ENCODE measurements around the gene GNG4.
"Not testable (repeated sequence)": the region's sequence is repeated elsewhere in the genome, so short reads cannot be mapped to it uniquely, and the experiment has no call there.

The GNG4 gene

DNA sequence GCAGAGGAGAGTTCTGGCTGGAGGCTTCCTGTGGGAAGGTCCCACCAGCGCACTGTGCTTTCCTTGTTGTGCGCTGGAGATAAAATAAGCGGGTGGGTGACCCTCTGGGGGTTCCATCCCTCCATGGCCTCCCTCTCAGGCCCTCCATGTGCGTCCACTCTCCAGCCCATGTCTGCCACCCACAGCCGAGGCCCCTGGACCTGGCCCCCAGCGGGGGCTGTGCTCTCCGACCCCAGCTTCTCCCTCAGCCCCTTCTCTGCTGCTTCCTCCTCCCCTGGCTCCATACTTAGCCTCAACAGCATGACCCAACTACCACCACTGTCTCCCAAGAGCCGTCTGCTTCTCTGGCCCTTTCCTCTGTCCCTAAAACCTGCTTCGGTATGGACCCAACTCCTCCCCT is 61.4 kb downstream of the GNG4 start:
- peaks cover 3% of the 10 kb centered on the region for H3K27me3 ChIP-seq (ENCODE audit: control insufficient read depth, insufficient read depth, low read length)
- H3K9me3 ChIP-seq (ENCODE audit: control insufficient read depth, low read length) = no peaks in the 10 kb centered on the region
- H3K9ac ChIP-seq (ENCODE audit: low read length) = no peak overlapping the region
- H3K4me1 ChIP-seq (ENCODE audit: control insufficient read depth, insufficient read depth, low read length) = no peaks in the 10 kb centered on the region
- H3K4me3 ChIP-seq (ENCODE audit: low read length) = no peak overlapping the region
- no peaks in the 10 kb centered on the region for H3K36me3 ChIP-seq (ENCODE audit: control insufficient read depth, insufficient read depth, low read length)

DNA sequence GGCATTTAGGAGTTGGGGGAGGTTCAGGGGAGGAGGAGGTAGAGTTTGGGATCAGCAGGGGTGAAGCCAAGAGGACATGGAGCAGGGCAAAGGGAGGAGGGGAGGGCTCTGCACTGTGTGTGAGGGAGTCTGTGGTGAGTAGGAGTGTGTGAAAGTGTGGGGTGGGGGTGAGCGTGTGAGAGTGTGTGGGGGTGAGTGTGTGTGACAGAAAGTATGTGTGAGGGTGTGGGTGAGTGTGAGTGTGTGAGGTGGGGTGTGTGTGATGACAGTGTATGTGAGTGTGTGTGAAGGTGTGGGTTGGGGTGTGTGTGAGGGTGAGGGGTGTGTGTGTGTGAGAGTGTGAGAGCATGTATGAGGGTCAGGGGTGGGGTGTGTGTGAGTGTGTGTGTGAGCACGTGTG is 62.6 kb downstream of the GNG4 start:
- H3K36me3 ChIP-seq (ENCODE audit: control insufficient read depth, insufficient read depth, low read length) = no peaks in the 10 kb centered on the region
- no peak overlapping the region for H3K9ac ChIP-seq (ENCODE audit: low read length)
- peaks cover 7% of the 10 kb centered on the region for H3K27me3 ChIP-seq (ENCODE audit: control insufficient read depth, insufficient read depth, low read length)
- no peaks in the 10 kb centered on the region for H3K9me3 ChIP-seq (ENCODE audit: control insufficient read depth, low read length)
- H3K4me3 ChIP-seq (ENCODE audit: low read length) = no peak overlapping the region
- no peaks in the 10 kb centered on the region for H3K4me1 ChIP-seq (ENCODE audit: control insufficient read depth, insufficient read depth, low read length)

DNA sequence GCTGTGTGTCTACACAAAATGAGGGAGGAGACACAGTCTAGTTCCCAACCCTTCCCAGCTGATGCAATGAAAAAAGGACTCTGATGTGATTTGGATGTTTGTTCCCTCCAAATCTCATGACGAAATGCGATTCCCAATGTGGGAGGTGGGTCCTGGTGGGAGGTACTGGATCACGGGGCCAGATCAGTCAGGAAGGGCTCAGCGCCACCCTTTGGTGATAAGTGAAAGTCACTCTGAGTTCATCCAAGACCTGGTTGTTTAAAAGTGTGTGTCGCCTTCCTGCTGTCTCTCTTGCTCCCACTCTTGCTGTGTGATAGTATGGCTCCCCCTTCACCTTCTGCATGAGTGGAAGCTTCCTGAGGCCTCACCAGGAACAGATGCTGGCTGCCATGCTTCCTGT is 63.2 kb downstream of the GNG4 start:
- H3K9me3 ChIP-seq (ENCODE audit: control insufficient read depth, low read length) = no peaks in the 10 kb centered on the region
- H3K4me1 ChIP-seq (ENCODE audit: control insufficient read depth, insufficient read depth, low read length) = no peaks in the 10 kb centered on the region
- H3K27me3 ChIP-seq (ENCODE audit: control insufficient read depth, insufficient read depth, low read length) = peaks cover 7% of the 10 kb centered on the region
- no peak overlapping the region for H3K4me3 ChIP-seq (ENCODE audit: low read length)
- no peak overlapping the region for H3K9ac ChIP-seq (ENCODE audit: low read length)
- H3K36me3 ChIP-seq (ENCODE audit: control insufficient read depth, insufficient read depth, low read length) = no peaks in the 10 kb centered on the region

DNA sequence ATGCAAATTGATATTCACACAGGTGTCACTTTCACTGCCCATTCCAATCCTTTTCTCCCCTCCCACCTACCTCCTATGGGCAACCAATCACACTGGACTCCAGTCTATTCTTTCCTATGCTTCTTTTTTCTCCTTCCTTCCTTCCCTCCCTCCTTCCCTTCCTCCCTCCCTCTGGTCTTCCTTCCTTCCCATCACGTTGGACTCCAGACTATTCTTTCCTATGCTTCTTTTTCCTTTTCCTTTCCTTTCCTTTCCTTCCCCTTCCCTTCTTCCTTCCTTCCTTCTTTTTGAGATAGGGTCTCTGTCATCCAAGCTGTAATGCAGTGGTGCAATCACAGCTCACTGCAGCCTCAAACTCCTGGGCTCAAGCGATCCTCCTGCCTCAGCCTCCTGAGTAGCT is 64.6 kb downstream of the GNG4 start:
- H3K36me3 ChIP-seq (ENCODE audit: control insufficient read depth, insufficient read depth, low read length) = no peaks in the 10 kb centered on the region
- H3K9me3 ChIP-seq (ENCODE audit: control insufficient read depth, low read length) = no peaks in the 10 kb centered on the region
- H3K27me3 ChIP-seq (ENCODE audit: control insufficient read depth, insufficient read depth, low read length) = peaks cover 7% of the 10 kb centered on the region
- H3K4me1 ChIP-seq (ENCODE audit: control insufficient read depth, insufficient read depth, low read length) = no peaks in the 10 kb centered on the region
- no peak overlapping the region for H3K9ac ChIP-seq (ENCODE audit: low read length)
- H3K4me3 ChIP-seq (ENCODE audit: low read length) = no peak overlapping the region

DNA sequence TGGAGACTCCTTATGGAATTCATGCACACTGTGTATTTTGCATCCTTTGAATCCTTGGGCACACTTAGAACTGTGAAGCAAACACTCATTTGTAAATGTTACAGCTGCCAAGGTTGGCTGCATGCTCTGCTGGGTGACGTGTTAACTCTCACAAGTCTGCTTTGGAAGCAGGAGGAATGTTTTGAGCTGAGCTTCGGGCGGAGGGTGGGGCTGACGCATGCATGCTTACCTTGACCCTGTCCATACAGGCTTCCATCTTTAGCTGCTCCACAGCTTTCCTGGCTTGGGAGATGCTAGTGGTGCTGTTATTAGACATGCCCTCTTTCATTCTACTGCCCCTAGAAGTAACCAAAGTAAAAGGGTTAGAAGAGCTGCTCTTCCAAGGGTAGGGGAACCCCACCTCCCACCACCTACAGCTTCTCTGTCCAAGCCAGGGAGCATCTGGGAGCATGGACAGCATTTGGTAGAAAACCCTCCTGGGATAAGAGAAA is 66.0 kb downstream of the GNG4 start:
- peaks cover 7% of the 10 kb centered on the region for H3K27me3 ChIP-seq (ENCODE audit: control insufficient read depth, insufficient read depth, low read length)
- no peaks in the 10 kb centered on the region for H3K4me1 ChIP-seq (ENCODE audit: control insufficient read depth, insufficient read depth, low read length)
- no peak overlapping the region for H3K9ac ChIP-seq (ENCODE audit: low read length)
- no peak overlapping the region for H3K4me3 ChIP-seq (ENCODE audit: low read length)
- no peaks in the 10 kb centered on the region for H3K9me3 ChIP-seq (ENCODE audit: control insufficient read depth, low read length)
- no peaks in the 10 kb centered on the region for H3K36me3 ChIP-seq (ENCODE audit: control insufficient read depth, insufficient read depth, low read length)

DNA sequence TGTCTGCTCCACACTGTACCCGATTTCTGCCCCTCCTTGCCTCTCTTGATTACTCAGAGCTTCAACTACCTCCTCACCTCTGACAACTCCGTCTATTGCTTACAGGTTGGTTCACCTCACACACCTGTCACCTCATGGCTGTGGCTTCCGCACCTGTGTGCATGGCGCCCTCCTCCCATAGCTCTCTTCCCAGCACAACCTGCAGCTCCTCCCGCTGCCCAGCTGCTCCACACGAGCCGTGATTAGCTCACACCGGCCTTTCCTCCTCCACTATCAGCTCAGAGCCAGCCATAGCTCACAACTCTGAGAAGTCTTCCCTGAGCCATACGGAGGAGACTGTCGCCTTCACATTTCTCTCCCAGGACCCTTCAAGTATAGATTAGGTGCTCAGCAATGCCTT is 67.5 kb downstream of the GNG4 start:
- no peaks in the 10 kb centered on the region for H3K4me1 ChIP-seq (ENCODE audit: control insufficient read depth, insufficient read depth, low read length)
- no peak overlapping the region for H3K4me3 ChIP-seq (ENCODE audit: low read length)
- no peak overlapping the region for H3K9ac ChIP-seq (ENCODE audit: low read length)
- H3K9me3 ChIP-seq (ENCODE audit: control insufficient read depth, low read length) = no peaks in the 10 kb centered on the region
- H3K36me3 ChIP-seq (ENCODE audit: control insufficient read depth, insufficient read depth, low read length) = no peaks in the 10 kb centered on the region
- H3K27me3 ChIP-seq (ENCODE audit: control insufficient read depth, insufficient read depth, low read length) = peaks cover 7% of the 10 kb centered on the region

DNA sequence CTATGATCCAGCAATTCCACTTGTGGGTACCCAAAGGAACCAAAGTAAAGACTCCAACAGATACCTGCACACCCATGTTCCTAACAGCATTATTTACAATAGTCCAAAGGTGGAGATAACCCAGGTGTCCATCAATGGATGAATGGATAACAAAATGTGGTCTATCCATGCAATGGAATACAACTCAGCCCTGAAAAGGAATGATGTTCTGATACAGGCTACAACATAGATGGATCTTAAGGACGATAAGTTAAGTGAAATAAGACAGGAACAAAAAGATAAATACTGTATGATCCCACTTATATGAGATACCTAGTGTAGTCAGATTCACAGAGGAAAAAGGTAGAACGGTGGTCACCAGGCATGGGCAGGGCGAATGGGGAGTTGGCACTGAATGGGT is 69.7 kb downstream of the GNG4 start:
- Histone ChIP-seq H3K9ac (ENCODE audit: low read length) (no peak overlapping the region), H3K4me3 (ENCODE audit: low read length) (no peak overlapping the region), H3K27me3 (ENCODE audit: control insufficient read depth, insufficient read depth, low read length) (peaks cover 7% of the 10 kb centered on the region), H3K9me3 (ENCODE audit: control insufficient read depth, low read length) (no peaks in the 10 kb centered on the region), H3K36me3 (ENCODE audit: control insufficient read depth, insufficient read depth, low read length) (no peaks in the 10 kb centered on the region), H3K4me1 (ENCODE audit: control insufficient read depth, insufficient read depth, low read length) (no peaks in the 10 kb centered on the region)

DNA sequence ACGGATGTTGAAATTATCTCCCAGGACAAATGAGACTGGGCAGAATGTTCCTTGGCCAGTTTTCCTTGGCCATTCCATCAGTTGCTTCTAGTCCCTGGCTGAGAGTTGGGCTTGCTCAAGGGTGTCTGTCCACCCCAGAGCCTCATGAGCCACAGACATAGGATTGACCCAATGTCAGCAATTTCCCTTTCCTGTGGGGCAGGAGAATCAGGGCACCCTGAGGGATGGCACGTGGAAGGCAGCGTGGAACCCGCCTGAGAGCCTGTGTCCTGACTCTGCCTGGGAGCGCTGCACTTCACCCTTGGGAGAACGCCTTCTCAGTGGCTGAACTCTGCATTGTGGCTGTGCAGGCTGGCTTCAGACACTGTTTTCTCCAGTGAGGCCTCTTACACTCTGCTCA is 74.0 kb downstream of the GNG4 start:
- H3K9ac ChIP-seq (ENCODE audit: low read length) = no peak overlapping the region
- H3K27me3 ChIP-seq (ENCODE audit: control insufficient read depth, insufficient read depth, low read length) = no peaks in the 10 kb centered on the region
- no peaks in the 10 kb centered on the region for H3K36me3 ChIP-seq (ENCODE audit: control insufficient read depth, insufficient read depth, low read length)
- H3K9me3 ChIP-seq (ENCODE audit: control insufficient read depth, low read length) = no peaks in the 10 kb centered on the region
- H3K4me3 ChIP-seq (ENCODE audit: low read length) = no peak overlapping the region
- no peaks in the 10 kb centered on the region for H3K4me1 ChIP-seq (ENCODE audit: control insufficient read depth, insufficient read depth, low read length)

DNA sequence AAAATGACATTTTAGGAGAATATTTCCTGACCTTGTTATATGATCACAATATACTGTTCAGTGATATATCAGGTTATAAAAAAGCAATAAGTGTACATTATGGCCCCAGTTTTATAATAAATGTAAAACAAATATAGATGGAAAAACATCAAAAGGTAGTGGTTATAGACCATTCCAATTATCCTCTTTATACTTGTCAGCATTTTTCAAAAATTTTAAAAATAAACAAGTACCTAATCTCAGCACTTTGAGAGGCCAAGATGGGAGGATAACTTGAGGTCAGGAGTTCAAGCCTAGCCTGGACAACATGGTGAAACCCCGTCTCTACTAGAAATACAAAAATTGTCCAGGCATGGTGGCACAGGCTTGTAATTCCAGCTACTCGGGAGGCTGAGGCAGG is 75.7 kb downstream of the GNG4 start:
- no peak overlapping the region for H3K4me3 ChIP-seq (ENCODE audit: low read length)
- no peaks in the 10 kb centered on the region for H3K36me3 ChIP-seq (ENCODE audit: control insufficient read depth, insufficient read depth, low read length)
- H3K4me1 ChIP-seq (ENCODE audit: control insufficient read depth, insufficient read depth, low read length) = no peaks in the 10 kb centered on the region
- H3K9ac ChIP-seq (ENCODE audit: low read length) = no peak overlapping the region
- no peaks in the 10 kb centered on the region for H3K27me3 ChIP-seq (ENCODE audit: control insufficient read depth, insufficient read depth, low read length)
- H3K9me3 ChIP-seq (ENCODE audit: control insufficient read depth, low read length) = no peaks in the 10 kb centered on the region

DNA sequence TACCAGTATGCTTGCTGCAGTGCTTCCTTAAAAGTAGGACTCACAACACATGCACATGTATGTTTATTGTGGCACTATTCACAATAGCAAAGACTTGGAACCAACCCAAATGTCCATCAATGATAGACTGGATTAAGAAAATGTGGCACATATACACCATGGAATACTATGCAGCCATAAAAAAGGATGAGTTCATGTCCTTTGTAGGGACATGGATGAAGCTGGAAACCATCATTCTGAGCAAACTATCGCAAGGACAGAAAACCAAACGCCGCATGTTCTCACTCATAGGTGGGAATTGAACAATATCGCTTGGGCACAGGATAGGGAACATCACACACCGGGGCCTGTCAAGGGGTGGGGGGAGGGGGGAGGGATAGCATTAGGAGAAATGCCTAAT is 76.6 kb downstream of the GNG4 start:
- H3K4me1 ChIP-seq (ENCODE audit: control insufficient read depth, insufficient read depth, low read length); H3K4me3 ChIP-seq (ENCODE audit: low read length); H3K36me3 ChIP-seq (ENCODE audit: control insufficient read depth, insufficient read depth, low read length); H3K9ac ChIP-seq (ENCODE audit: low read length); H3K9me3 ChIP-seq (ENCODE audit: control insufficient read depth, low read length); H3K27me3 ChIP-seq (ENCODE audit: control insufficient read depth, insufficient read depth, low read length): not testable (repeated sequence)

DNA sequence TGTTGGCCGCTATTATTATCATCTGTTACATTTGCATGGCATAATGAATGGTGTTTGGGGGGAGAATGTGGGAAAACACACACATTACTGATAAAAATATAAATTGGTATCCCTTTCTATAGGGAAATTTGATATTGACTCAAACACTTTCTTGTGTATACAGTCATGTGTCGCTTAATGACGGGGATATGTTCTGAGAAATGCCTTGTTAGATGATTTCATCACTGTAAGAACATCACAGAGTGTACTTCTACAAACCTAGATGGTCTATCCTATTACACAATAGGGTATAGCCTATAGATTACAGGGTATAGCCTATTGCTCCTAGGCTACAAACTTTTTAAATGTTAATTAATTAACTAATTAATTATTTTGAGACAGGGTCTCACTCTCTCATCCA is 78.1 kb downstream of the GNG4 start:
- no peaks in the 10 kb centered on the region for H3K27me3 ChIP-seq (ENCODE audit: control insufficient read depth, insufficient read depth, low read length)
- no peak overlapping the region for H3K4me3 ChIP-seq (ENCODE audit: low read length)
- no peaks in the 10 kb centered on the region for H3K36me3 ChIP-seq (ENCODE audit: control insufficient read depth, insufficient read depth, low read length)
- no peaks in the 10 kb centered on the region for H3K4me1 ChIP-seq (ENCODE audit: control insufficient read depth, insufficient read depth, low read length)
- H3K9ac ChIP-seq (ENCODE audit: low read length) = no peak overlapping the region
- H3K9me3 ChIP-seq (ENCODE audit: control insufficient read depth, low read length) = no peaks in the 10 kb centered on the region

DNA sequence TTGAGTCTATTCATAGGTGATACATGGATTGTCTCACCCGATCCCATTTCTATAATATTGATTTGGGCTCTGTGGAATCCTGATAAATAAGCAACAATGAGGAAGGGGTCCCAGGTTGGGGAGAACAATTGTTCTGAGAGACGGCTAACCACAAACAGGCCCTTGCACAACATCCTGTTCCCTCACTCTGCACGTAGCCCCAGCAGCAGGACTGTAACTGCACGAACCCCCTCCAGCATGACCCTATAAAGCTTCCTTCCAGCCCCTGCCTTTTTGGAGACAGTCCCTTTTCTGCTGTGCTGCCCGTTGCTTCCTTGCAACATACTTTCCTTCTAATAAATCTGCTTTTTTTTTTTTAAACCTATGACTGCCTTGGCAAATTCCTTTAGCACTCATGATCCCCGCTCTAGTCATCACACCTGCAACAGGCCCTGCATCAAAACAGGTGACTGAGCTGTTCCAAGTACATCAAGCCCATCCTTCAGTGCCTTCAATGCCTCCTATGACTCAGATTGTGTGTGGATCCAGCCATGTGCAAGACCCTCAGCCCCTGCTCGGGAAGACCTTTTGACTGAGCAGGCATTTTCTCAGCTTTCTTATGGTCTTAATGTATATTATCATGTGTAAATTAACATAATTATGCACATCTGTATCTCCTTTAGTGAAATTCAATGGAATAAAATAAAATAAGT is 81.6 kb downstream of the GNG4 start:
- no peak overlapping the region for H3K9ac ChIP-seq (ENCODE audit: low read length)
- H3K27me3 ChIP-seq (ENCODE audit: control insufficient read depth, insufficient read depth, low read length) = no peaks in the 10 kb centered on the region
- H3K4me3 ChIP-seq (ENCODE audit: low read length) = no peak overlapping the region
- H3K9me3 ChIP-seq (ENCODE audit: control insufficient read depth, low read length) = no peaks in the 10 kb centered on the region
- H3K36me3 ChIP-seq (ENCODE audit: control insufficient read depth, insufficient read depth, low read length) = no peaks in the 10 kb centered on the region
- no peaks in the 10 kb centered on the region for H3K4me1 ChIP-seq (ENCODE audit: control insufficient read depth, insufficient read depth, low read length)

DNA sequence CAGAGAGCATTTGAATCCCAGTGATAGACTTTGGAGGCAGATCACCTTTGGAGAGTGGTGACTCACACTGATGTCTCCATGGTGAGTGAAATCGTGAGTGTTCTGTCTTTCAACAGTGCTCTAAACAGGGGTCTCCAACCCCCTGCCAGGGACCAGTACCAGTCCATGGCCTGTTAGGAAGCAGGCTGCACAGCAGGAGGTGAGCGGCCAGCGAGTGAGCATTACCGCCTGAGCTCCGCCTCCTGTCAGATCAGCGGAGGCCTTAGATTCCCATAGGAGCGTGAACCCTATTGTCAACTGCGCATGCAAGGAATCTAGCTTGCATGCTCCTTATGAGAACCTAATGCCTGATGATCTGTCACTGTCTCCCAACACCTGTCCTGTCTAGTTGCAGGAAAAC is 83.5 kb downstream of the GNG4 start:
- H3K4me1 ChIP-seq (ENCODE audit: control insufficient read depth, insufficient read depth, low read length) = no peaks in the 10 kb centered on the region
- no peak overlapping the region for H3K4me3 ChIP-seq (ENCODE audit: low read length)
- H3K27me3 ChIP-seq (ENCODE audit: control insufficient read depth, insufficient read depth, low read length) = no peaks in the 10 kb centered on the region
- no peaks in the 10 kb centered on the region for H3K9me3 ChIP-seq (ENCODE audit: control insufficient read depth, low read length)
- H3K36me3 ChIP-seq (ENCODE audit: control insufficient read depth, insufficient read depth, low read length) = no peaks in the 10 kb centered on the region
- H3K9ac ChIP-seq (ENCODE audit: low read length) = no peak overlapping the region
